BJ (cell line): ENCODE measurements around the gene TPH2. TPM values are rescaled to one million over a fixed set of nuclear protein-coding genes. Genes with fewer than 3 reads are reported as not detected.

ENCODE experiments used
- CTCF ChIA-PET: fragments of 350-600 bp; formaldehyde crosslinking; extraction: SDS; loops from one replicate; lab custom pipeline; 2021; ENCODE audit warnings: antibody characterized with exemption, inconsistent platforms; lab: Yijun Ruan, JAX
- POLR2A ChIA-PET: fragments of 300-600 bp; sonication (Branson Sonifier 250); formaldehyde crosslinking; extraction: SDS; loops from one replicate; lab custom pipeline; 2021; ENCODE audit warnings: antibody characterized with exemption; lab: Charles Lee
- DNase-seq: peaks from one replicate; pipeline ENCODE4 v3.0.0-alpha.2; 2011; ENCODE audit warnings: low read depth
- H3K27me3 ChIP-seq: 2 replicates; pipeline ENCODE4 v1.6.0; 2011; ENCODE audit warnings: low read length; ENCODE audit not compliant: control insufficient read depth, insufficient read depth
- H3K36me3 ChIP-seq: 2 replicates; pipeline ENCODE4 v1.5.1; 2011; ENCODE audit warnings: low read length; ENCODE audit not compliant: control insufficient read depth, insufficient read depth
- H3K4me3 ChIP-seq: 2 replicates; pipeline ENCODE4 v1.5.1; 2011; ENCODE audit warnings: low read depth, mild to moderate bottlenecking, control low read depth, low read length
- polyA plus RNA-seq: library from polyadenylated mRNA; depleted of rRNA; stranded (reverse); fragments of >200 nt; gene quantifications from 2 replicates; pipeline ENCODE4 v1.2.3, GENCODE V29; 2011
- TF ChIP-seq, protein P1 (sequence below): IDR thresholded peaks from 2 replicates; pipeline ENCODE4 v1.5.1; 2011; ENCODE audit warnings: low read depth, mild to moderate bottlenecking, control low read depth, inconsistent platforms, low read length, moderate library complexity; ENCODE audit not compliant: insufficient read depth

Gene TPH2
- polyA plus RNA-seq, 1 experiment = not detected

DNA sequence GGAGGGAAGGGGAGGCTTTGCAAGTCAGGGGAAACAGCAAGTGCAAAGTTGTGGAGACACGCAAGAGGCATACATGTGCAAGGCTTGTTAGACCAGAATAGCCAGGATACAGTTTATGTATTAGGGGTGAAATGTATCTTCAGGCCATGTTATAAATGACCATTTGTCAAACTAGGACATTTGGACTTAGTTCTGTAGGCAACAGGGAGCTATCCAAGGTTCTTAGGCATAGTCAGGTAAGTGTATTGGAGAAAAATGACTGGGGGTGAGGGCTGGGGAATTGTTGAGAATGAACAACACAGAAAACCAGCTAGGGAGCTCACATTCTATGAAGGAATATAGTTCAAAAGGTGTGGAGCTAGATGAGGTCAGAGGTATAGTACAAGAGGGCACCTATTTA lies 42.5 kb downstream of the TPH2 start:
- H3K27me3 ChIP-seq = no peaks in the 10 kb centered on the region; the same call in 1 of the 2 replicates
- no peak for DNase-seq
- no peaks in the 10 kb centered on the region for H3K36me3 ChIP-seq
- ChIA-PET CTCF (no interaction called here), POLR2A (no interaction called here)
- TF ChIP-seq, protein P1, sequence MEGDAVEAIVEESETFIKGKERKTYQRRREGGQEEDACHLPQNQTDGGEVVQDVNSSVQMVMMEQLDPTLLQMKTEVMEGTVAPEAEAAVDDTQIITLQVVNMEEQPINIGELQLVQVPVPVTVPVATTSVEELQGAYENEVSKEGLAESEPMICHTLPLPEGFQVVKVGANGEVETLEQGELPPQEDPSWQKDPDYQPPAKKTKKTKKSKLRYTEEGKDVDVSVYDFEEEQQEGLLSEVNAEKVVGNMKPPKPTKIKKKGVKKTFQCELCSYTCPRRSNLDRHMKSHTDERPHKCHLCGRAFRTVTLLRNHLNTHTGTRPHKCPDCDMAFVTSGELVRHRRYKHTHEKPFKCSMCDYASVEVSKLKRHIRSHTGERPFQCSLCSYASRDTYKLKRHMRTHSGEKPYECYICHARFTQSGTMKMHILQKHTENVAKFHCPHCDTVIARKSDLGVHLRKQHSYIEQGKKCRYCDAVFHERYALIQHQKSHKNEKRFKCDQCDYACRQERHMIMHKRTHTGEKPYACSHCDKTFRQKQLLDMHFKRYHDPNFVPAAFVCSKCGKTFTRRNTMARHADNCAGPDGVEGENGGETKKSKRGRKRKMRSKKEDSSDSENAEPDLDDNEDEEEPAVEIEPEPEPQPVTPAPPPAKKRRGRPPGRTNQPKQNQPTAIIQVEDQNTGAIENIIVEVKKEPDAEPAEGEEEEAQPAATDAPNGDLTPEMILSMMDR = no peak
- H3K4me3 ChIP-seq = no peak overlapping the region

DNA sequence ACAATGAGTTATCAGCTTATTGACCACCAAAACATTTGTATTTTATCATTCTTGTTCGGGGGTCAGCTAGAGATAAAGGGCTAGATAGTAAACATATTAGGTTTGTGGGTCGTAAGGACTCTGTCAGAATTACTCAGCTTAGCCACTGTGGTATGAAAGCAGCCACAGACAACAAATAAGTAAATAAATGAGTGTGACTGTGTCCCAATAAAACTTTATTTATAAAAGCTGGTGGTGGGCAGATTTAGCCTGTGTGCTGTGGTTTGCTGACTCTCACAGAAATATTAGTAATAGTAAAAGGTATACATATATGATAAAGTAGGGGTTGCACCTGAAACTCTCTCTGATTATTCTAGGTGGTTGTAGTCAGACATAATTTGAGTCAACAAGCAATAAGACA lies 56.1 kb downstream of the TPH2 start:
- ChIA-PET POLR2A (no interaction called here), CTCF (interaction anchor here (1.5 kb wide), 1 partner anchor 9 kb away, joined by 3 read pairs; no protein-coding TSS in a partner anchor)
- TF ChIP-seq, protein P1 = no peak
- no peak for DNase-seq
- Histone ChIP-seq H3K4me3 (no peak overlapping the region), H3K36me3 (no peaks in the 10 kb centered on the region), H3K27me3 (no peaks in the 10 kb centered on the region)

GRCh38 chr12:71999795-72000194 lies 61.1 kb downstream of the TPH2 start:
- peak; percentile 11 for DNase-seq
- TF ChIP-seq, protein P1 = no peak
- POLR2A ChIA-PET = no interaction called here
- CTCF ChIA-PET = no interaction called here
- Histone ChIP-seq H3K4me3 (no peak overlapping the region), H3K27me3 (0 out of 2 replicates have a peak, but pooled peaks cover 1% of the 10 kb centered on the region), H3K36me3 (no peaks in the 10 kb centered on the region)

GRCh38 chr12:72000969-72001648 lies 62.5 kb downstream of the TPH2 start:
- TF ChIP-seq, protein P1 = no peak
- H3K27me3 ChIP-seq = 0 out of 2 replicates have a peak, but pooled peaks cover 1% of the 10 kb centered on the region
- no peak for DNase-seq
- no peaks in the 10 kb centered on the region for H3K36me3 ChIP-seq
- no peak overlapping the region for H3K4me3 ChIP-seq
- ChIA-PET POLR2A (no interaction called here), CTCF (interaction anchor here (0.8 kb wide), 1 partner anchor 16 kb away, joined by 4 read pairs; no protein-coding TSS in a partner anchor)

DNA sequence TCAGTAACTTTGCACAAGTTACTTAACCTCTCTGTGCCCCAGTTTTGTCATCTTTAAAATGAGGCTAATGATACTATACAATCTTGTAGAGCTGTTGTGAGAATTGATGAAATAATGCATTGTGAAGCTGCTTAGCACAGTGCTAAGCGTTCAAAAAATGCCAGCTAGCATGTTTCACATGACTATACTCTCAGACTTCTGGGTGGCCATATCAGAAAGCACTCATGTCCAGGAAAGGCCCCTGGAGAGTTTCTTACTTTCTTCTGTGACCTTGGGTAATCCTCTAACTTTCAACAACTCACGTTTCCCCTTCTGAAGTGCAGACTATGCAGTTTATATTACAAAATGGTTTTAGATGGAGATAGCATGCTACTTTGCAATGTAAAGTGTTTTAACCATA lies 68.1 kb downstream of the TPH2 start:
- Histone ChIP-seq H3K36me3 (no peaks in the 10 kb centered on the region), H3K27me3 (peaks cover 1% of the 10 kb centered on the region), H3K4me3 (no peak overlapping the region)
- no peak for DNase-seq
- TF ChIP-seq, protein P1 = no peak
- ChIA-PET CTCF (interaction anchor here (0.6 kb wide), 1 partner anchor 12 kb away, joined by 3 read pairs; no protein-coding TSS in a partner anchor), POLR2A (no interaction called here)
